Mucosa of descending colon (tissue), 3 donors: Measurements from ENCODE around the gene CLDN6. TPM values are rescaled to one million over a fixed set of nuclear protein-coding genes. Genes with fewer than 3 reads are reported as not detected.

Source experiments
- ATAC-seq: fragments of 200-7000 bp; cut with Tn5 transposase; one replicate; pipeline ENCODE4 v1.9.1; 2020; ENCODE audit warnings: mild to moderate bottlenecking, moderate library complexity
- DNase-seq, 3 donors: peaks; one replicate each; pipeline ENCODE4 v3.0.0-alpha.2; 2020
- H3K36me3 ChIP-seq: fragments of 200-600 bp; one replicate; pipeline ENCODE4 v1.8.0; 2021; ENCODE audit warnings: low read depth, mild to moderate bottlenecking
- H3K4me1 ChIP-seq: fragments of 200-600 bp; one replicate; pipeline ENCODE4 v1.8.0; 2021; ENCODE audit warnings: low read depth, mild to moderate bottlenecking
- H3K4me3 ChIP-seq: fragments of 200-600 bp; one replicate; pipeline ENCODE4 v1.8.0; 2021; ENCODE audit warnings: mild to moderate bottlenecking
- H3K9me3 ChIP-seq: fragments of 200-600 bp; one replicate; pipeline ENCODE4 v1.8.0; 2021; ENCODE audit warnings: mild to moderate bottlenecking
- intact Hi-C, 2 donors: fragments of 100-400 bp; cut with DNase I in 1 of 2; cut with micrococcal nuclease in 1 of 2; formaldehyde crosslinking; loops; one replicate each; pipeline versions ENCODE4 v1.11.0 to v1.11.1; 2022; cut with DNase I, micrococcal nuclease
- total RNA-seq, 3 donors: library from RNA; stranded (reverse); fragmentation: NEBNext Ultra II Directional in 2 of 3; extraction: Animal tissue kit (Norgen Biotek cat#: 25700) in 2 of 3; gene quantifications; one replicate each; pipeline versions ENCODE4 v1.2.1 to v1.2.4, GENCODE V29; 2021 to 2023
- TF ChIP-seq, protein P1 (sequence below): fragments of 200-600 bp; IDR thresholded peaks from one replicate; pipeline ENCODE4 v1.8.0; 2022; ENCODE audit warnings: antibody characterized with exemption, mild to moderate bottlenecking
- donor health status: DM: no; HTN: no; CAD: no; lungs with moderate emphysema.
- donor health status: DM: no; HTN: no; CAD: no.
- donor health status: DM: no; HTN: yes; CAD: no.

CLDN6 gene
- total RNA-seq, 3 donors from 2014 or later, result not detected

DNA sequence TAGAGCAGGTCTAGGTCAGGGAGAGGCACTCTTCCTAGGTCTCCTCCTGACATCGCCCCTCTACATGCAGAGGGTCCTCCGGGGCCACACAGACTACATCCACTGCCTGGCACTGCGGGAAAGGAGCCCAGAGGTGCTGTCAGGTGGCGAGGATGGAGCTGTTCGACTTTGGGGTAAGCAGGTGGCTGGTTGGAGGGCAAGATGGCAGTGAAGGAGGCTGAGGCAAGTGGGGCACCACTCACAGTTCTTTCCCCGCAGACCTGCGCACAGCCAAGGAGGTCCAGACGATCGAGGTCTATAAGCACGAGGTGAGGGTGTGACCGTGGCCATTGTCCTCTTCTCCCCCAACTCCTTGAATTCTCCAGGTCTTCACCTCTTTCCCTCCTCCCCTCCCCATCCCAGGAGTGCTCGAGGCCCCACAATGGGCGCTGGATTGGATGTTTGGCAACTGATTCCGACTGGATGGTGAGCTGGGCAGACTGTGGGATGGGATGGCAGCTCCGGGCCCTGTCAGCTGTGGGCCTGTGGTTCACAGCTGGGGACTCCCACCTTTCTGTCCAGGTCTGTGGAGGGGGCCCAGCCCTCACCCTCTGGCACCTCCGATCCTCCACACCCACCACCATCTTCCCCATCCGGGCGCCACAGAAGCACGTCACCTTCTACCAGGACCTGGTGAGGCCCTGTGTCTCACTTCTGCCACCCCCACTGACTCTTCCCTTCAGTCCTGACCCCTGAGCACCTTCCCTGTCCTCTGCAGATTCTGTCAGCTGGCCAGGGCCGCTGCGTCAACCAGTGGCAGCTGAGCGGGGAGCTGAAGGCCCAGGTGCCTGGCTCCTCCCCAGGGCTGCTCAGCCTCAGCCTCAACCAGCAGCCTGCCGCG lies 8.9 kb upstream of the CLDN6 start:
- ATAC-seq, result no peak
- H3K4me1 ChIP-seq, result peaks cover 47% of the 10 kb centered on the region
- TF ChIP-seq, protein P1, sequence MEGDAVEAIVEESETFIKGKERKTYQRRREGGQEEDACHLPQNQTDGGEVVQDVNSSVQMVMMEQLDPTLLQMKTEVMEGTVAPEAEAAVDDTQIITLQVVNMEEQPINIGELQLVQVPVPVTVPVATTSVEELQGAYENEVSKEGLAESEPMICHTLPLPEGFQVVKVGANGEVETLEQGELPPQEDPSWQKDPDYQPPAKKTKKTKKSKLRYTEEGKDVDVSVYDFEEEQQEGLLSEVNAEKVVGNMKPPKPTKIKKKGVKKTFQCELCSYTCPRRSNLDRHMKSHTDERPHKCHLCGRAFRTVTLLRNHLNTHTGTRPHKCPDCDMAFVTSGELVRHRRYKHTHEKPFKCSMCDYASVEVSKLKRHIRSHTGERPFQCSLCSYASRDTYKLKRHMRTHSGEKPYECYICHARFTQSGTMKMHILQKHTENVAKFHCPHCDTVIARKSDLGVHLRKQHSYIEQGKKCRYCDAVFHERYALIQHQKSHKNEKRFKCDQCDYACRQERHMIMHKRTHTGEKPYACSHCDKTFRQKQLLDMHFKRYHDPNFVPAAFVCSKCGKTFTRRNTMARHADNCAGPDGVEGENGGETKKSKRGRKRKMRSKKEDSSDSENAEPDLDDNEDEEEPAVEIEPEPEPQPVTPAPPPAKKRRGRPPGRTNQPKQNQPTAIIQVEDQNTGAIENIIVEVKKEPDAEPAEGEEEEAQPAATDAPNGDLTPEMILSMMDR, result no peak
- no peak overlapping the region for H3K4me3 ChIP-seq
- DNase-seq, result peak in 2 of 3 donors; percentile 52 to 62
- H3K36me3 ChIP-seq, result no peaks in the 10 kb centered on the region
- H3K9me3 ChIP-seq, result no peaks in the 10 kb centered on the region
- intact Hi-C loops, result no loop called here

DNA sequence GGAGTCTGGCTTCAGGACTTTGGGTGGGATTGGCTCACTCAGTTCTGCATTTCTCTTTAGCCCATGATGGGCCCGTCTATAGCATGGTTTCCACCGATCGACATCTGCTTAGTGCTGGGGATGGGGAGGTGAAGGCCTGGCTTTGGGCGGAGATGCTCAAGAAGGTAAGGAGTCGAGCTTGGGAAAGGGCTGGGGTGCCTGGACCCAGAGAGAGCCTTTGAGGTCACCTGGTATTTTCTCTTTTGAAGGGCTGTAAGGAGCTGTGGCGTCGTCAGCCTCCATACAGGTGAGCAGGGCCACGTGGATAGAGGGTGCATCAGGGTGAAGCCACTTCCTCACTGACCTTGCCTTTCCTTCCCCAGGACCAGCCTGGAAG lies 8.0 kb upstream of the CLDN6 start:
- Histone ChIP-seq H3K36me3 (no peaks in the 10 kb centered on the region), H3K9me3 (no peaks in the 10 kb centered on the region), H3K4me1 (peaks cover 49% of the 10 kb centered on the region), H3K4me3 (no peak overlapping the region)
- DNase-seq, result peak; percentile 5 to 42 (median 27)
- intact Hi-C loops, result no loop called here
- TF ChIP-seq, protein P1, result no peak
- no peak for ATAC-seq

DNA sequence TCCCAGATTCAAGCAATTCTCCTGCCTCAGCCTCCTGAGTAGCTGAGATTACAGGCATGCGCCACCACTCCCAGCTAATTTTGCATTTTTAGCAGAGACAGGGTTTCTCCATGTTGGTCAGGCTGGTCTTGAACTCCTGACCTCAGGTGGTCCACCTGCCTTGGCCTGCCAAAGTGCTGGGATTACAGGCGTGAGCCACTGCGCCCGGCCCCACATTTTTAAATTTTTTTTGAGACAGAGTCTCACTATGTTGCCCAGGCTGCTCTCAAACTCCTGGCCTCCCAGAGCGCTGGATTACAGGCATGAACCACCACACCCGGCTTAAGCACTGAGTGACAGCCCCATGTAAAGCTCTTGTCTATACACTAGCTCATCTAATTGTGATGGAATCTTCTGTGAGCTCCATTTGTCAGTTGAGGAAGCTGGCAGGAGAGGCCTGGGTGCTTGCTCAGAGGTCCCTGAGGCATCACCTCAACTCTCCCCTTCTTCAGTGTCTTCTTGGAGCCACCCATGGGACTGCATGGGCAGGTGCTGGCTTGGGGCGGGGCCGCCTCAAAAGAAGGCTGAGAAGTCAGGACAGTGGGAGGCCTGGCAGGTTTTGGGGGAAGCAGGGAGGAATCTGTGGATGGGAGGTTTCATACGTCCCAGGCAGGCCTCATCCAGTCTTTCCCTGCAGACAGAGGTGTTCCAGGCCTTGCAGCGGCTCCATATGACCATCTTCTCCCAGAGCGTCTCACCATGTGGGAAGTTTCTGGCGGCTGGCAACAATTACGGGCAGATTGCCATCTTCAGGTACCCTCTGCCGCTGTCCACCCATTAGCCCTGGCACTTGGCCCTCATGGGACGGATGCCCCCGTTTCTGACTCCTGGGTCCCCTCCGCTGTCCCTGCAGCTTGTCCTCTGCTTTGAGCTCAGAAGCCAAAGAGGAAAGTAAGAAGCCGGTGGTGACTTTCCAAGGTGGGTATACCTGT lies 7.3 kb upstream of the CLDN6 start:
- Histone ChIP-seq H3K36me3 (no peaks in the 10 kb centered on the region), H3K4me1 (peaks cover 51% of the 10 kb centered on the region), H3K4me3 (no peak overlapping the region), H3K9me3 (no peaks in the 10 kb centered on the region)
- DNase-seq (peak; percentile 28 to 51 (median 48)), ATAC-seq (no peak)
- TF ChIP-seq, protein P1, result no peak
- intact Hi-C loops, result no loop called here

DNA sequence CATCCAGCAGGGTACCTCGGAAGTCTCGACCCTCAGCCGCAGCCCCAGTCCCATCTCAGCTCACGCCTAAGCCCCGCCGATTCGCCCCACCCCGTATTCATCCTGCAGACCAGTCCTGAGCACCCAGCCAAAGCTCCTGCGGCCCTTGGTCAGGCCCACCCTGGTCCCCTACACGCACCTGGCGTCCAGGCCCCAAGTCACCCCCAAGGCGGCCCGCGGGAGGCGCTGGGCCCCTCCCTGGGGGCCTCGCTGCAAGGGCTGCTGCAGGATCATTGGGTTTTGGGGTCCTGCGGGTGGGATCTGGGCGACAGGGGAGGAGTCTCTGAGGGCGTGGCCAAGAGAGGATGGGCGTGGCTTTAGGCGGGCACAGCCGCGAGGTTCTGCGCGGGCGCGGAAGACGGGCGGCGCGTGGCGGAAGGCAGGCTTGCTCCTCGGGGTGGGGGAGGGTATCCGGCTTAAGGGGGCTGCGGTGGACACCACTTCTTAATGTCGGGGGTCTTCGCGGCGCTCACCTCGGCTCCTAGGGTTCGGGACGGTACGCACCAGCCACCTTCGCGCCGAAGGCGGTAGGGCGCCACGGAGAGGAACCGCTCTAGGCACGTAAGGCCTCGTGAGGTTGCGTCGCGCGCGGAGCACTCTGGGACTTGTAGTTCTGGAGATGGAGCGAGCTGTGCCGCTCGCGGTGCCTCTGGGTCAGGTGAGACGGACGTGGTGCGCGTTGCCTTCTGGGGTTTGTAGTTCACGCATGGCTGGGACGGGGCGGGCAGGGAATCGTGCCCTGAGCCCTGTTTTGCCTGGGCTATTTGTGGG lies 5.9 kb upstream of the CLDN6 start, which contains the start of the genes HCFC1R1 and THOC6:
Gene HCFC1R1, minus strand, starts transcription at position 274 of the 810 bp plus-strand sequence. Its CDS starts 1 bp downstream, at position 273.
Gene THOC6, plus strand, starts transcription at position 367 of the 810 bp plus-strand sequence. Its CDS starts 292 bp downstream, at position 659.
- Histone ChIP-seq H3K9me3 (no peaks in the 10 kb centered on the region), H3K4me1 (peaks cover 57% of the 10 kb centered on the region), H3K36me3 (no peaks in the 10 kb centered on the region), H3K4me3 (peak within 1 kb of the TSS; percentile 6)
- peak; percentile 75 for ATAC-seq
- intact Hi-C loops, result no loop called here
- peak; percentile 97 to 99 (median 99) for DNase-seq
- TF ChIP-seq, protein P1, result no peak

DNA sequence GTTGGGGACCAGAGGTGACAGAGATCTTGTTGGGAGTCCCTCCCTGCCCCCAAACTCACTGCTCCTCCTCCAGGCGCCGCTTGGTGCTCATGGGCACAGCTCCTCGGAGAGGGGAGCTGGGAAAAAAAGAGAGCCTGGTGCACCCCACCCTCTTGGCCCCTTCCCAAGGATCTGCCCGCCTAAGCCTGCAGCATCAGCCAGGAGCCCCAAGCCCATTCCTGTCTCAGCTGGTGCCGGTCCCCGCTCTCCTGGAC lies 5.4 kb upstream of the CLDN6 start:
- ATAC-seq (no peak), DNase-seq (peak in 1 of 3 donors; percentile 58)
- TF ChIP-seq, protein P1, result no peak
- intact Hi-C loops, result no loop called here
- peak overlapping the region; percentile 6 for H3K4me3 ChIP-seq
- H3K9me3 ChIP-seq, result no peaks in the 10 kb centered on the region
- H3K4me1 ChIP-seq, result peaks cover 55% of the 10 kb centered on the region
- no peaks in the 10 kb centered on the region for H3K36me3 ChIP-seq
